Thyroid gland (tissue), 4 donors: ENCODE results near the gene EMILIN1.

Experiments
- CTCF ChIP-seq, 6 experiments: fragments of 200-600 bp in 3 of 6; fragments of 450-650 bp in 3 of 6; sonication (generic) in 3 of 6; IDR thresholded peaks; one replicate each; pipeline ENCODE4 v1.5.1; 2016 to 2019; ENCODE audit warnings: antibody characterized with exemption in 6 of 6, mild to moderate bottlenecking in 2 of 6, inconsistent platforms in 1 of 6, moderate library complexity in 1 of 6
- POLR2A ChIP-seq, 2 donors: fragments of 450-650 bp; IDR thresholded peaks; one replicate each; pipeline ENCODE4 v1.6.1; 2017; ENCODE audit warnings: antibody characterized with exemption in 2 of 2, mild to moderate bottlenecking in 2 of 2, moderate library complexity in 1 of 2

GRCh38 chr2:27051902-27052645 is 26.3 kb upstream of the EMILIN1 start:
- TF ChIP-seq CTCF (IDR thresholded peaks at IDR 0.05) (no peak), POLR2A (IDR thresholded peaks at IDR 0.05) (no peak)
